Measurements from ENCODE around the gene ACBD4. TPM values are rescaled to one million over a fixed set of nuclear protein-coding genes. Genes with fewer than 3 reads are reported as not detected.

ACBD4 gene
- total and polyA plus RNA-seq, 2 donors from 2014 or later: 19.2 to 46.3 TPM

- no peak for DNase-seq
- H3K36me3 ChIP-seq (ENCODE audit: control insufficient read depth in 2 of 3, insufficient read depth in 3 of 3, low read length in 3 of 3): peaks cover 10 to 65% (median 34%) of the 10 kb centered on the region in 3 donors
These were observed 43.6 kb upstream of the ACBD4 start for GRCh38 chr17:45091778-45092425.

DNA sequence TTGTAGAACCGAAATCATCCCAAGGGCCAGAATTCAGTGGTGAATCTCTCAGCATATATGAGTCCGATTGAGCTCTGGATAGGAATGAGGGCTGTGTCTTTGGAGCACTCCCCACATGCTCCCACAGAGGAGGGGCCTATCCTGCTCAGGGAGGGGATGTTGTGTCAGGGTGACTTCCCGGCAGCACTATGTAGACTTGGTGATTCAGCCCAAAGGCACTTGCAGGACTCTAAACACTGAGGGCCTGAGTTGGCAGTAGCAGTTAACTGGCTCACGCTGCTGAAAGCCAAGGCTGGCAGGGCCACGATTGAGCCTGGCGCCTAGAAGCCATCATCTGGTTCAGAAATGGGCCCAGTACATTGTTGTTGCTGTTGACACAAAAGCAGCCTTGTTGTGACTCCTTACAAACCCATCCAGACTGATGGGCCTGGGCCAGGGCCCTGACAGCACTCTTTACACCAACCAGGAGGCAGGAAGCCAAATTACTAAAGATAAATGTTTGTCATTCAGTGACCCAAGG, 42.5 kb upstream of the ACBD4 start:
- Histone ChIP-seq H3K9ac (ENCODE audit: low read length in 3 of 3) (no peak overlapping the region), H3K4me1 (ENCODE audit: control insufficient read depth in 2 of 3, insufficient read depth in 2 of 3, low read depth in 1 of 3, low read length in 3 of 3) (peaks cover 0 to 31% (median 8%) of the 10 kb centered on the region in 3 donors), H3K36me3 (ENCODE audit: control insufficient read depth in 2 of 3, insufficient read depth in 3 of 3, low read length in 3 of 3) (peaks cover 10 to 69% (median 42%) of the 10 kb centered on the region in 3 donors), H3K9me3 (ENCODE audit: control insufficient read depth in 2 of 3, insufficient read depth in 1 of 3, low read length in 3 of 3) (no peaks in the 10 kb centered on the region), H3K4me3 (ENCODE audit: low read length in 3 of 3) (no peak overlapping the region), H3K27me3 (ENCODE audit: control insufficient read depth, insufficient read depth, low read length) (no peaks in the 10 kb centered on the region), H3K27ac (ENCODE audit: low read depth in 2 of 2, low read length in 2 of 2) (peak overlapping the region; percentile 68 to 79)
- FAIRE-seq (no peak), DNase-seq (peak in 1 of 5 donors; percentile 93)
- TF ChIP-seq CTCF (IDR thresholded peaks at IDR 0.05; ENCODE audit: borderline replicate concordance, extremely low read depth, insufficient read depth): no peak
- intact Hi-C loops (cut with DNase I): no loop called here

More at GRCh38 chr17:45091778-45092425, 43.6 kb upstream of the ACBD4 start:
- Histone ChIP-seq H3K4me1 (ENCODE audit: control insufficient read depth in 2 of 3, insufficient read depth in 2 of 3, low read depth in 1 of 3, low read length in 3 of 3) (peaks cover 0 to 35% (median 10%) of the 10 kb centered on the region in 3 donors), H3K4me3 (ENCODE audit: low read length in 3 of 3) (no peak overlapping the region), H3K9ac (ENCODE audit: low read length in 3 of 3) (no peak overlapping the region), H3K9me3 (ENCODE audit: control insufficient read depth in 2 of 3, insufficient read depth in 1 of 3, low read length in 3 of 3) (no peaks in the 10 kb centered on the region), H3K27ac (ENCODE audit: low read depth in 2 of 2, low read length in 2 of 2) (no peak overlapping the region), H3K27me3 (ENCODE audit: control insufficient read depth, insufficient read depth, low read length) (no peaks in the 10 kb centered on the region)
- FAIRE-seq: no peak
- intact Hi-C loops (cut with DNase I): no loop called here
- no peak for TF ChIP-seq CTCF (IDR thresholded peaks at IDR 0.05; ENCODE audit: borderline replicate concordance, extremely low read depth, insufficient read depth)

GRCh38 chr17:45093444-45094110, 41.9 kb upstream of the ACBD4 start:
- TF ChIP-seq CTCF (IDR thresholded peaks at IDR 0.05; ENCODE audit: borderline replicate concordance, extremely low read depth, insufficient read depth): no peak
- no peaks in the 10 kb centered on the region for H3K27me3 ChIP-seq (ENCODE audit: control insufficient read depth, insufficient read depth, low read length)
- H3K9me3 ChIP-seq (ENCODE audit: control insufficient read depth in 2 of 3, insufficient read depth in 1 of 3, low read length in 3 of 3): no peaks in the 10 kb centered on the region
- peak overlapping the region in 1 of 3 donors; percentile 26 for H3K9ac ChIP-seq (ENCODE audit: low read length in 3 of 3)
- H3K36me3 ChIP-seq (ENCODE audit: control insufficient read depth in 2 of 3, insufficient read depth in 3 of 3, low read length in 3 of 3): peaks cover 11 to 69% (median 45%) of the 10 kb centered on the region in 3 donors
- intact Hi-C loops (cut with DNase I): no loop called here
- H3K4me1 ChIP-seq (ENCODE audit: control insufficient read depth in 2 of 3, insufficient read depth in 2 of 3, low read depth in 1 of 3, low read length in 3 of 3): peaks cover 0 to 25% (median 5%) of the 10 kb centered on the region in 3 donors
- DNase-seq: no peak
- H3K27ac ChIP-seq (ENCODE audit: low read depth in 2 of 2, low read length in 2 of 2): peak overlapping the region; percentile 68 to 79
- no peak overlapping the region for H3K4me3 ChIP-seq (ENCODE audit: low read length in 3 of 3)
- no peak for FAIRE-seq
